Uterus (tissue), 4 donors: ENCODE measurements around the gene MMS22L. TPM values are rescaled to one million over a fixed set of nuclear protein-coding genes. Genes with fewer than 3 reads are reported as not detected.

Experiments used
- DNase-seq, 2 donors: peaks; one replicate each; pipeline ENCODE4 v3.0.0-alpha.2; 2019 to 2020
- H3K27ac ChIP-seq, 2 donors: fragments of 200-600 bp; sonication (generic); 1 replicate in 1 of 2; 2 replicates in 1 of 2; pipeline ENCODE4 v1.5.1; 2016 to 2018
- H3K27me3 ChIP-seq, 2 donors: fragments of 200-600 bp; sonication (generic); one replicate each; pipeline ENCODE4 v1.5.1; 2018 to 2019; ENCODE audit warnings: control low read depth in 1 of 2
- H3K36me3 ChIP-seq, 2 donors: fragments of 200-600 bp; sonication (generic); one replicate each; pipeline ENCODE4 v1.5.1; 2019; ENCODE audit warnings: control low read depth in 1 of 2
- H3K4me1 ChIP-seq, 2 donors: fragments of 200-600 bp; sonication (generic); one replicate each; pipeline ENCODE4 v1.5.1; 2018 to 2019; ENCODE audit warnings: control low read depth in 1 of 2
- H3K4me3 ChIP-seq, 2 donors: fragments of 200-600 bp; sonication (generic); 1 replicate in 1 of 2; 2 replicates in 1 of 2; pipeline ENCODE4 v1.5.1; 2018 to 2019; ENCODE audit warnings: mild to moderate bottlenecking in 1 of 2
- H3K9me3 ChIP-seq, 2 donors: fragments of 200-600 bp; sonication (generic); one replicate each; pipeline ENCODE4 v1.5.1; 2019; ENCODE audit warnings: control low read depth in 1 of 2
- POLR2A ChIP-seq, 2 donors: fragments of 450-650 bp; IDR thresholded peaks; one replicate each; pipeline ENCODE4 v1.6.1; 2016; ENCODE audit warnings: antibody characterized with exemption in 2 of 2, mild to moderate bottlenecking in 1 of 2, moderate library complexity in 1 of 2
- intact Hi-C: fragments of 100-400 bp; cut with DNase I; formaldehyde crosslinking; loops from one replicate; pipeline ENCODE4 v1.15.1; 2023; ENCODE audit warnings: low total_unique reads
- total RNA-seq, 4 donors: library from RNA; depleted of rRNA in 3 of 4; stranded (reverse); fragments of >200 nt in 3 of 4; gene quantifications; one replicate each; pipeline versions ENCODE4 v1.1.0 to v1.2.4, GENCODE V29; 2014 to 2023
- TF ChIP-seq, protein P1 (sequence below), 4 experiments: fragments of 200-600 bp in 2 of 4; fragments of 450-650 bp in 2 of 4; sonication (generic) in 2 of 4; IDR thresholded peaks; one replicate each; pipeline ENCODE4 v1.5.1; 2016 to 2019; ENCODE audit warnings: antibody characterized with exemption in 4 of 4, mild to moderate bottlenecking in 2 of 4, moderate library complexity in 1 of 4
- donor health status: DM: yes; HTN: yes; CAD: no.

MMS22L gene
- total RNA-seq, 4 donors from 2014 or later = 1.5 to 36.7 (median 9.8) TPM

DNA sequence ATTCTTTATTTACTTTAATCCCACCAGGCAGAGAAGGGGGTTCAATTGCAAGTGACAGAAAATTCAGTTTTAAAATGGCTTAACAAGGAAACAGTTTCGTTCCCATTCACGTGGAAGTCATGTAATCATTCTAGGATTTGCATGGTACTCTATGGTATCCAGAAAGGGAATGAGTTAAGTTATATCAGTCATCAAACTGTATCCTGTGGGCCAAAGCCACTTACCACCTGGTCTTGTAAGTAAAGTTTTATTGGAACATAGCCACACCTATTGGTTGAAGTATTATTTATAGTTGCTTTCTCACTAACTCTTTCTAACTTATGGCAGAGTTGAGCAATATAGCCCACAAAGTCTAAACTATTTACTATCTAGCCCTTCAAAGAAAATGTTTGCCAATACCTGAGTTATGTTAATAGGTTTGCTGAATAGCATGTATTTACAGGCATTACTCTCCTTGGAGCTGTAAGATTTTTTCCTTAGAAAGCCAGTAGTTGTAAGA, 10.2 kb upstream of the MMS22L start:
- no peak overlapping the region for H3K4me3 ChIP-seq
- H3K9me3 ChIP-seq = no peaks in the 10 kb centered on the region
- H3K4me1 ChIP-seq = no peaks in the 10 kb centered on the region
- H3K27ac ChIP-seq = no peak overlapping the region
- H3K36me3 ChIP-seq = no peaks in the 10 kb centered on the region
- TF ChIP-seq, protein P1, sequence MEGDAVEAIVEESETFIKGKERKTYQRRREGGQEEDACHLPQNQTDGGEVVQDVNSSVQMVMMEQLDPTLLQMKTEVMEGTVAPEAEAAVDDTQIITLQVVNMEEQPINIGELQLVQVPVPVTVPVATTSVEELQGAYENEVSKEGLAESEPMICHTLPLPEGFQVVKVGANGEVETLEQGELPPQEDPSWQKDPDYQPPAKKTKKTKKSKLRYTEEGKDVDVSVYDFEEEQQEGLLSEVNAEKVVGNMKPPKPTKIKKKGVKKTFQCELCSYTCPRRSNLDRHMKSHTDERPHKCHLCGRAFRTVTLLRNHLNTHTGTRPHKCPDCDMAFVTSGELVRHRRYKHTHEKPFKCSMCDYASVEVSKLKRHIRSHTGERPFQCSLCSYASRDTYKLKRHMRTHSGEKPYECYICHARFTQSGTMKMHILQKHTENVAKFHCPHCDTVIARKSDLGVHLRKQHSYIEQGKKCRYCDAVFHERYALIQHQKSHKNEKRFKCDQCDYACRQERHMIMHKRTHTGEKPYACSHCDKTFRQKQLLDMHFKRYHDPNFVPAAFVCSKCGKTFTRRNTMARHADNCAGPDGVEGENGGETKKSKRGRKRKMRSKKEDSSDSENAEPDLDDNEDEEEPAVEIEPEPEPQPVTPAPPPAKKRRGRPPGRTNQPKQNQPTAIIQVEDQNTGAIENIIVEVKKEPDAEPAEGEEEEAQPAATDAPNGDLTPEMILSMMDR (IDR thresholded peaks at IDR 0.05) = no peak
- no peak for TF ChIP-seq POLR2A (IDR thresholded peaks at IDR 0.05)
- intact Hi-C loops = no loop called here
- DNase-seq = no peak
- no peaks in the 10 kb centered on the region for H3K27me3 ChIP-seq

DNA sequence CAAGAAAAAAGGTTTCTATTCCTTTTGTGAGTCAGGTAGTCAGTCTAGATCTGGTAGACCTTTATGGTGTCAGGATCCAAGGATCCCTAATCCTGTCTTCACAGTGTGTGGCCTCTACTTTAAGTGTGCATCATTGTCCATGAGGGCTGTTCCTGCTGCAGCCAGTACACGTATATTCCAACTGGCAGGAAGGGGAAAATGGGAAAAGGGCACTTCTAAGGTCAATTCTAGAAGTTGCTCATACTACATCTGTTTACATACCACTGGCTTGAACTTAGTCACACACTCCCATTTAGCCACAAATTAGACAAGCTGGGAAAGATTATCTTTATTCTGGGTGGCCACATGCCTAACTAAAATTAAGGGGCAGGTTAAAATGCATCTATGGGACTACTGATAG, 9.7 kb upstream of the MMS22L start:
- intact Hi-C loops = no loop called here
- H3K9me3 ChIP-seq = no peaks in the 10 kb centered on the region
- no peak for DNase-seq
- TF ChIP-seq, protein P1 (IDR thresholded peaks at IDR 0.05) = no peak
- TF ChIP-seq POLR2A (IDR thresholded peaks at IDR 0.05) = no peak
- no peaks in the 10 kb centered on the region for H3K4me1 ChIP-seq
- H3K27me3 ChIP-seq = no peaks in the 10 kb centered on the region
- no peak overlapping the region for H3K4me3 ChIP-seq
- H3K27ac ChIP-seq = no peak overlapping the region
- no peaks in the 10 kb centered on the region for H3K36me3 ChIP-seq

DNA sequence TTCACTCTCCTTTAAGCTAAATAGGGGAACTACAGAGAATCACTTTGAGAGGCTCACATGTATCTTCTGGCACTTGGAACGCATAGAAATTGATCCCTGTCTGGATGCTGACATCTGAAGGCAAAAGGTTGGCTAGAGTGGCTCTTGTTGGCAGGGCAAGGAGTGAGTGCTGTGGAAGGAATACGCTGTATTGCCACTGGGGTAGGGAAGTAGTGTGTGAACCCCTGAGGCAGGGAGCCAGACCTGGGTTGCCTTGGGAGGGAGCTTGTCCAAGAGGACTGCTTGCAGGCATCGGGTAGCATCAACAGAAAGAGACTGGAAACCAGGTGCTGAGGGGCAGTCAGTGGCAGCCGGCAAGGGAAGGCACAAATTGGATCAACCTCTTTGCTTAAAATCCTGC, 8.9 kb upstream of the MMS22L start:
- no peaks in the 10 kb centered on the region for H3K36me3 ChIP-seq
- no peaks in the 10 kb centered on the region for H3K27me3 ChIP-seq
- no peaks in the 10 kb centered on the region for H3K9me3 ChIP-seq
- no peak for TF ChIP-seq POLR2A (IDR thresholded peaks at IDR 0.05)
- TF ChIP-seq, protein P1 (IDR thresholded peaks at IDR 0.05) = no peak
- no peak for DNase-seq
- H3K4me1 ChIP-seq = no peaks in the 10 kb centered on the region
- H3K27ac ChIP-seq = no peak overlapping the region
- no peak overlapping the region for H3K4me3 ChIP-seq
- intact Hi-C loops = no loop called here

DNA sequence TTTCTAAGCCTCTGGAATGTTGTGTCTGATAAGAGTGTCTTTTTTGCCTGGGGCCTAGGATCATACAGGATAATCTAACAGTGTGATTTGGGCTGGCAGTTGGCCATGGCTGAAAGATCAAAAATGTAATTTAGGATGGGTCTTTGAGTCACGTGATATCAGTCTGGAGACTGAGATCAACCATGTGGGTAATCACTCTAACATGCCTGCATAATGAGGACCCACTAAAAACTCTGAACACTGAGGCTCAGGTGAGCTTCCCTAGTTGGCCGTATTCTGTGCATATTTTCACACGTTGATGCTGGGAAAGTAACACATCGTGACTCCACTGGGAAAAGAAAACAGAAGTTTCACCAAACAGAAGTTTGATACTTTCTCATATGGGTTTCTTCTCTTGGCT, 6.3 kb upstream of the MMS22L start:
- no peak for DNase-seq
- no peak for TF ChIP-seq POLR2A (IDR thresholded peaks at IDR 0.05)
- TF ChIP-seq, protein P1 (IDR thresholded peaks at IDR 0.05) = no peak
- H3K9me3 ChIP-seq = no peaks in the 10 kb centered on the region
- no peak overlapping the region for H3K4me3 ChIP-seq
- no peaks in the 10 kb centered on the region for H3K36me3 ChIP-seq
- no peak overlapping the region for H3K27ac ChIP-seq
- intact Hi-C loops = no loop called here
- no peaks in the 10 kb centered on the region for H3K4me1 ChIP-seq
- H3K27me3 ChIP-seq = no peaks in the 10 kb centered on the region

DNA sequence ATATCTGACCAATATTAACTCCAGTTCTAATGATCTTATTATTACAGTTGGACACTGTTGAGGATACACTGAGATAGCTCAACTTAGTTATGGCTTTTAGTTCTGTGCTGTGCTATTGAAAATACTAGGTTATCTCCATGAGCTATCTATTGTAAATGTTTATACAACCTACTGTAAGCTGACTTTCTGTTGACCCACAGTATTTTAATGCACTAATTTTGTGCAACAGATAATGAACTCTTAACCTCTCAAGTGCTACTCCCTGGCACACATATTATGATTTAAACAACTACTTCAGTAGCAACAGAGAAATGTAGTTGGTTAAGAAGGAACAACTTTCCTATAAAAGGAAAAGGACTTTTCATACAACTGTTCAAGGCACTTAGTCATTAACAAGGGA, 5.2 kb upstream of the MMS22L start:
- no peak for DNase-seq
- no peak for TF ChIP-seq POLR2A (IDR thresholded peaks at IDR 0.05)
- TF ChIP-seq, protein P1 (IDR thresholded peaks at IDR 0.05) = no peak
- H3K36me3 ChIP-seq = no peaks in the 10 kb centered on the region
- H3K9me3 ChIP-seq = no peaks in the 10 kb centered on the region
- intact Hi-C loops = no loop called here
- no peak overlapping the region for H3K27ac ChIP-seq
- H3K4me1 ChIP-seq = no peaks in the 10 kb centered on the region
- no peak overlapping the region for H3K4me3 ChIP-seq
- H3K27me3 ChIP-seq = no peaks in the 10 kb centered on the region
